Measurements from ENCODE around the gene FHIT.

DNA sequence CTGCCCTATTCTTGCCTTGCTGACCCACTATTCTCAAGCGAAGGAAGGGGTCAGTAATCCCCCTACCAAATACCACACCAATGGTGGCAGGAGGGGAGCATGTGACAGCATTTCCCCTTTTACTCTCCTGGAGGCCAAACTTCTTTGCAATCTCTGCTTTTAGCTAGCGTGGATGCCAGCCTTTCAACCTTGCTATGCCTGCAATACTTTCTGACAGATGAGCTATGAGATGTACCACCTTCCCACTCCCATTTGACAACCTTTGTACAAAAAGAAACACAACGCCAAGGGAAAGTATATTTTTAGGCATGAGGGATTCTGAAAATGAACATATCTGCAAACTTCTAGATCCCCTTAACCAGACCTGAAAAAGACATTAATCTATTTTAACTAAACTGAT is 302.1 kb downstream of the FHIT start:
- TF ChIP-seq, protein P1, sequence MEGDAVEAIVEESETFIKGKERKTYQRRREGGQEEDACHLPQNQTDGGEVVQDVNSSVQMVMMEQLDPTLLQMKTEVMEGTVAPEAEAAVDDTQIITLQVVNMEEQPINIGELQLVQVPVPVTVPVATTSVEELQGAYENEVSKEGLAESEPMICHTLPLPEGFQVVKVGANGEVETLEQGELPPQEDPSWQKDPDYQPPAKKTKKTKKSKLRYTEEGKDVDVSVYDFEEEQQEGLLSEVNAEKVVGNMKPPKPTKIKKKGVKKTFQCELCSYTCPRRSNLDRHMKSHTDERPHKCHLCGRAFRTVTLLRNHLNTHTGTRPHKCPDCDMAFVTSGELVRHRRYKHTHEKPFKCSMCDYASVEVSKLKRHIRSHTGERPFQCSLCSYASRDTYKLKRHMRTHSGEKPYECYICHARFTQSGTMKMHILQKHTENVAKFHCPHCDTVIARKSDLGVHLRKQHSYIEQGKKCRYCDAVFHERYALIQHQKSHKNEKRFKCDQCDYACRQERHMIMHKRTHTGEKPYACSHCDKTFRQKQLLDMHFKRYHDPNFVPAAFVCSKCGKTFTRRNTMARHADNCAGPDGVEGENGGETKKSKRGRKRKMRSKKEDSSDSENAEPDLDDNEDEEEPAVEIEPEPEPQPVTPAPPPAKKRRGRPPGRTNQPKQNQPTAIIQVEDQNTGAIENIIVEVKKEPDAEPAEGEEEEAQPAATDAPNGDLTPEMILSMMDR (IDR thresholded peaks at IDR 0.05) = no peak
- TF ChIP-seq EZH2 (IDR thresholded peaks at IDR 0.05) (no peak), EZH2phosphoT487 (IDR thresholded peaks at IDR 0.05) (no peak)

All from neural progenitor cell (in vitro differentiated cells).